Activated CD4-positive, alpha-beta T cell treated with anti-CD3 and anti-CD28 coated beads, Interleukin-10, Interleukin-2, amounts not matched to agents 100 ng/mL and 50 ng/mL, durations not matched to agents 16 hours and 8 hours (primary cell): ENCODE results near the gene IL4I1.
A peak's percentile ranks its signal among the peaks of the same experiment; 100 is the strongest.

ENCODE experiments used
- DNase-seq: peaks from one replicate; pipeline ENCODE4 v3.0.0-alpha.2; 2020

Gene IL4I1

GRCh38 chr19:49894879-49895565, 1.7 kb downstream of the IL4I1 start:
- peak; percentile 74 for DNase-seq

- no peak for DNase-seq
Measured at GRCh38 chr19:49894011-49894664, 2.5 kb downstream of the IL4I1 start.

- DNase-seq: no peak
Measured at GRCh38 chr19:49892716-49893115, 4.0 kb downstream of the IL4I1 start.

GRCh38 chr19:49891393-49891792, 5.3 kb downstream of the IL4I1 start:
- no peak for DNase-seq

- DNase-seq: peak; percentile 61
Measured at GRCh38 chr19:49890349-49891311, 6.1 kb downstream of the IL4I1 start.

- DNase-seq: peak; percentile 86
Measured at GRCh38 chr19:49889687-49890348, 6.9 kb downstream of the IL4I1 start.

GRCh38 chr19:49889038-49889686, 7.5 kb downstream of the IL4I1 start:
- no peak for DNase-seq

- DNase-seq: no peak
Measured at GRCh38 chr19:49888510-49888824, 8.2 kb downstream of the IL4I1 start.

- no peak for DNase-seq
Measured at GRCh38 chr19:49887665-49888509, 8.8 kb downstream of the IL4I1 start.

GRCh38 chr19:49887037-49887664, 9.5 kb downstream of the IL4I1 start:
- no peak for DNase-seq

- DNase-seq: no peak
Measured at GRCh38 chr19:49884760-49885159, 11.9 kb downstream of the IL4I1 start.

GRCh38 chr19:49884109-49884508, 12.6 kb downstream of the IL4I1 start:
- no peak for DNase-seq

- DNase-seq: no peak
Measured at GRCh38 chr19:49883094-49883493, 13.6 kb downstream of the IL4I1 start.

GRCh38 chr19:49882643-49883042, 14.0 kb downstream of the IL4I1 start:
- DNase-seq: no peak

GRCh38 chr19:49881672-49882394, 14.9 kb downstream of the IL4I1 start:
- no peak for DNase-seq

GRCh38 chr19:49881186-49881585, 15.5 kb downstream of the IL4I1 start:
- no peak for DNase-seq

- DNase-seq: no peak
Measured at GRCh38 chr19:49880162-49880869, 16.4 kb downstream of the IL4I1 start.

GRCh38 chr19:49879243-49879963, 17.3 kb downstream of the IL4I1 start:
- DNase-seq: peak; percentile 56

- no peak for DNase-seq
Measured at GRCh38 chr19:49878744-49879070, 18.0 kb downstream of the IL4I1 start.
